ENCODE measurements around the gene MYBBP1A. TPM values are rescaled to one million over a fixed set of nuclear protein-coding genes. Genes with fewer than 3 reads are reported as not detected.

MYBBP1A gene
- total and polyA plus RNA-seq, 9 of the 15 experiments (the other 6 are each of a cell fraction or from before 2014, with no cell fraction given), result 2.0 to 114 (median 47.2) TPM

- H3K4me1 ChIP-seq (replicated peaks in 1 of 2; ENCODE audit: control insufficient read depth in 2 of 2, insufficient read depth in 2 of 2, low read length in 2 of 2), result peaks cover 0 to 24% of the 10 kb centered on the region in 2 experiments; a peak in 2 of 5 replicates
- intact Hi-C loops (cut with micrococcal nuclease) (no loop called here), in situ Hi-C loops (cut with MboI) (no loop called here)
- DNase-seq (ENCODE audit: extremely low read depth in 1 of 4, low spot score in 3 of 4), result no peak
- no peak overlapping the region for H2AFZ ChIP-seq (ENCODE audit: low read depth, low read length)
- peaks cover 4 to 68% of the 10 kb centered on the region in 2 experiments for H3K27me3 ChIP-seq (ENCODE audit: control insufficient read depth in 2 of 2, insufficient read depth in 2 of 2, low read length in 2 of 2)
- no peak for FAIRE-seq
- H3K4me3 ChIP-seq, result no peak overlapping the region
- TF ChIP-seq STAT5B (CRISPR knock-in tag; IDR thresholded peaks at IDR 0.05) (no peak), NBN (IDR thresholded peaks at IDR 0.05; ENCODE audit: low read depth) (no peak), ZNF695 (CRISPR knock-in tag; IDR thresholded peaks at IDR 0.05) (no peak), ESRRB (CRISPR knock-in tag; IDR thresholded peaks at IDR 0.05; ENCODE audit: borderline replicate concordance) (no peak), ZNF41 (CRISPR knock-in tag; conservative IDR thresholded peaks at IDR 0.05) (no peak), PKNOX1 (IDR thresholded peaks at IDR 0.05) (no peak), PHF21A (IDR thresholded peaks at IDR 0.05; ENCODE audit: borderline replicate concordance, low read depth) (no peak), CEBPZ (IDR thresholded peaks at IDR 0.05; ENCODE audit: borderline replicate concordance, low read depth, low read length) (no peak), ATF6 (CRISPR knock-in tag; IDR thresholded peaks at IDR 0.05) (no peak), ZNF445 (CRISPR knock-in tag; IDR thresholded peaks at IDR 0.05; ENCODE audit: low read depth) (no peak), U2AF1 (optimal IDR thresholded peaks at IDR 0.05; ENCODE audit: low read depth, low read length) (no peak), NCOA1 (IDR thresholded peaks at IDR 0.05; ENCODE audit: low read depth) (no peak), HDAC2 (IDR thresholded peaks at IDR 0.05) (no peak), PREB (CRISPR knock-in tag; IDR thresholded peaks at IDR 0.05) (no peak), NEUROD1 (IDR thresholded peaks at IDR 0.05; ENCODE audit: borderline replicate concordance, low read depth, low read length, partially characterized antibody) (no peak), ZKSCAN8 (CRISPR knock-in tag; IDR thresholded peaks at IDR 0.05) (no peak)
- H3K9me1 ChIP-seq (ENCODE audit: control insufficient read depth, insufficient read depth, low read length), result no peaks in the 10 kb centered on the region
- no TSS peak for BruUV-seq (replicated peaks)
- H3K4me2 ChIP-seq (ENCODE audit: insufficient read depth, low read length), result no peak overlapping the region
- no peak for ATAC-seq
- ChIA-PET POLR2A (interaction anchor here (1.2 kb wide), 1 partner anchor 11 kb away, joined by 4 read pairs; no protein-coding TSS in a partner anchor), CTCF (ENCODE audit: low intra/inter-chr PET ratio) (no interaction called here)
- WGBS (ENCODE audit: insufficient coverage, low coverage, missing lambda C conversion rate), result 0% methylated on average over 4 of the region's 7 CpGs
- no peaks in the 10 kb centered on the region for H3K36me3 ChIP-seq (ENCODE audit: control insufficient read depth, insufficient read depth, low read length)
- H3K27ac ChIP-seq (ENCODE audit: extremely low read depth, low read depth, low read length), result no peak overlapping the region
- H3K9ac ChIP-seq (ENCODE audit: insufficient read depth in 1 of 2, low read depth in 2 of 2, low read length in 2 of 2), result no peak overlapping the region
- no peaks in the 10 kb centered on the region for H3K79me2 ChIP-seq (ENCODE audit: control insufficient read depth, insufficient read depth, low read length)
- no peaks in the 10 kb centered on the region for H4K20me1 ChIP-seq (replicated peaks; ENCODE audit: control insufficient read depth, insufficient read depth, low read length)
- H3K9me3 ChIP-seq (replicated peaks; ENCODE audit: control insufficient read depth, insufficient read depth, low read depth, low read length), result no peaks in the 10 kb centered on the region
Measured at GRCh38 chr17:4580291-4580690, 25.1 kb upstream of the MYBBP1A start.

Data from K562 (cell line).